ENCODE results near the gene KMT2B.
"Not testable (repeated sequence)": the region's sequence is repeated elsewhere in the genome, so short reads cannot be mapped to it uniquely, and the experiment has no call there.

KMT2B gene, protein sequence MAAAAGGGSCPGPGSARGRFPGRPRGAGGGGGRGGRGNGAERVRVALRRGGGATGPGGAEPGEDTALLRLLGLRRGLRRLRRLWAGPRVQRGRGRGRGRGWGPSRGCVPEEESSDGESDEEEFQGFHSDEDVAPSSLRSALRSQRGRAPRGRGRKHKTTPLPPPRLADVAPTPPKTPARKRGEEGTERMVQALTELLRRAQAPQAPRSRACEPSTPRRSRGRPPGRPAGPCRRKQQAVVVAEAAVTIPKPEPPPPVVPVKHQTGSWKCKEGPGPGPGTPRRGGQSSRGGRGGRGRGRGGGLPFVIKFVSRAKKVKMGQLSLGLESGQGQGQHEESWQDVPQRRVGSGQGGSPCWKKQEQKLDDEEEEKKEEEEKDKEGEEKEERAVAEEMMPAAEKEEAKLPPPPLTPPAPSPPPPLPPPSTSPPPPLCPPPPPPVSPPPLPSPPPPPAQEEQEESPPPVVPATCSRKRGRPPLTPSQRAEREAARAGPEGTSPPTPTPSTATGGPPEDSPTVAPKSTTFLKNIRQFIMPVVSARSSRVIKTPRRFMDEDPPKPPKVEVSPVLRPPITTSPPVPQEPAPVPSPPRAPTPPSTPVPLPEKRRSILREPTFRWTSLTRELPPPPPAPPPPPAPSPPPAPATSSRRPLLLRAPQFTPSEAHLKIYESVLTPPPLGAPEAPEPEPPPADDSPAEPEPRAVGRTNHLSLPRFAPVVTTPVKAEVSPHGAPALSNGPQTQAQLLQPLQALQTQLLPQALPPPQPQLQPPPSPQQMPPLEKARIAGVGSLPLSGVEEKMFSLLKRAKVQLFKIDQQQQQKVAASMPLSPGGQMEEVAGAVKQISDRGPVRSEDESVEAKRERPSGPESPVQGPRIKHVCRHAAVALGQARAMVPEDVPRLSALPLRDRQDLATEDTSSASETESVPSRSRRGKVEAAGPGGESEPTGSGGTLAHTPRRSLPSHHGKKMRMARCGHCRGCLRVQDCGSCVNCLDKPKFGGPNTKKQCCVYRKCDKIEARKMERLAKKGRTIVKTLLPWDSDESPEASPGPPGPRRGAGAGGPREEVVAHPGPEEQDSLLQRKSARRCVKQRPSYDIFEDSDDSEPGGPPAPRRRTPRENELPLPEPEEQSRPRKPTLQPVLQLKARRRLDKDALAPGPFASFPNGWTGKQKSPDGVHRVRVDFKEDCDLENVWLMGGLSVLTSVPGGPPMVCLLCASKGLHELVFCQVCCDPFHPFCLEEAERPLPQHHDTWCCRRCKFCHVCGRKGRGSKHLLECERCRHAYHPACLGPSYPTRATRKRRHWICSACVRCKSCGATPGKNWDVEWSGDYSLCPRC (N-terminal part only)

DNA sequence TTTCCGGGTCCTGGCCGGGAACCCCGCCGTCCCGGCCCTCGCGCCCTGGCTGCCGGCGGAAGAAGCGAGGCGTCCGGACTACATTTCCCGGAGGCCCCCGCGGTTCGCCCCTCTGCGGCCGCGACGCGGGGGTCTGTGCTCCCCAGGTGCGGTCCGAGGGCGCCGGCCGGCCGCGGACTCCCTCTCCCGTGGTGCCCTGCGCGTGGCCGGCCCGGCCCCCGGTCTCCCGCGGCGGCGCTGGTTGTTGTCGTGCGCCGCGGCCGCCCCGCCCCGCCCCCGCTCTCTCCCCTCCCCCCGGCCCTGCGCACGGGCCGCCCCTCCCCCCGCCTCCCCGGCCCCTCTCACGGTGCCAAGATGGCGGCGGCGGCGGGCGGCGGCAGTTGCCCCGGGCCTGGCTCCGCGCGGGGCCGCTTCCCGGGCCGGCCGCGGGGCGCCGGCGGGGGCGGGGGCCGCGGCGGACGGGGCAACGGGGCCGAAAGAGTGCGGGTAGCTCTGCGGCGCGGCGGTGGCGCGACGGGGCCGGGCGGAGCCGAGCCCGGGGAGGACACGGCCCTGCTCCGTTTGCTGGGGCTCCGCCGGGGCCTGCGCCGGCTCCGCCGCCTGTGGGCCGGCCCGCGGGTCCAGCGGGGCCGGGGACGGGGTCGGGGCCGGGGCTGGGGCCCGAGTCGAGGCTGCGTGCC, at the start of gene KMT2B:
Gene KMT2B, plus strand, starts transcription at position 339 of the 680 bp plus-strand sequence. Its CDS starts 16 bp downstream, at position 355.
- no peak for DNase-seq

DNA sequence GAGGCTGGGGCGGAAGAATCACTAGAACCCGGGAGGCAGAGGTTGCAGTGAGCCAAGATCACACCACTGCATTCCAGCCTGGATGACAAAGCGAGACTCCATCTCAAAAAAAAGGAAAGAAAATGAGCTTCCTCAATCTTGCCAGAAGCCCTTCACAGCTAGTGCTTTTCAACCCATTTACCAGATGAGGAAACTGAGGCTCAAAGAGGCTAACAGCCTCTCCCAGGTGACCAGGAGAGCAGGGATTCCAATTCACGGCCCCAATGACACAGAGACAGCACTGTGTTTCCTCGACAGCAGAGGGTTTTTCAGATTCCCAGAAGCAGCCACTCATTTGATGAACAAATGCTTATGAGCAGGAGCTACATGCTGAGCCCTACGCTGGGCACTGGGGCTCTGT, 48.2 kb upstream of the KMT2B start:
- DNase-seq: no peak

DNA sequence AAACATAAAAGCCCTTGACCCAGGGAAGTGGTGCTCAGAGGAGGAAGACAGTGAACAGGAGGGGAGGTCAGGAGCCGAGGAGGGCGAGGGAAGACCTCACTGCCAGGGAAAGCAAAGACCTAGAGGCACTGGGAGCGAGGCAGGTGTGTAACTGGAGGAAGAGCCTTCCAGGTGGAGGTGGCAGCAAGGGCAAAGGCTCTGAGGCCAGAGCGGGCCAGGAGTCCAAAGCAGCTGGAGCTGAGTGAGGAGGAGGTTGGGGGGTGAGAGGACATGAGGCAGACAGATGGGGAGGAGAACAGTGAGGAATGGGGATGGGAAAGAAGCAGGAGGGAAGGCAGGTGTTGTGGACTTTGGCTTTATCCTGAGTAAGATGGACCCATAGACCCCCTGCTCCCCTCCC, 47.8 kb upstream of the KMT2B start:
- no peak for DNase-seq

DNA sequence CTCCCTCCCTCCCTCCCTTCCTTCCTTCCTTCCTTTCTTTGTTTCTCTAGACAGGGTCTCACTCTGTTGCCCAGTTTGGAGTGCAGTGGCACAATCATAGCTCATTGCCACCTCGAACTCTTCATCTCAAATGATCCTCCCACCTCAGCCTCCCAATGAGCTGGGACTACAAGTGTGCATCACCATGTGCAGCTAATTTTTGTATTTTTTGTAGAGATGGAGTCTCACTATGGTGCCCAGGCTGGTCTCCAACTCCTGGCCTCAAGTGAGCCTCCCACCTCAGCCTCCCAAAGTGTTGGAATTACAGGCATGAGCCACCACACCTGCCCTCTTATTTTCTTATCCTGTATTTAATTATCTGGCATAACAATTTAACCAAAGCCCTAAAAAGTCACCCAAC, 47.1 kb upstream of the KMT2B start:
- DNase-seq: no peak

DNA sequence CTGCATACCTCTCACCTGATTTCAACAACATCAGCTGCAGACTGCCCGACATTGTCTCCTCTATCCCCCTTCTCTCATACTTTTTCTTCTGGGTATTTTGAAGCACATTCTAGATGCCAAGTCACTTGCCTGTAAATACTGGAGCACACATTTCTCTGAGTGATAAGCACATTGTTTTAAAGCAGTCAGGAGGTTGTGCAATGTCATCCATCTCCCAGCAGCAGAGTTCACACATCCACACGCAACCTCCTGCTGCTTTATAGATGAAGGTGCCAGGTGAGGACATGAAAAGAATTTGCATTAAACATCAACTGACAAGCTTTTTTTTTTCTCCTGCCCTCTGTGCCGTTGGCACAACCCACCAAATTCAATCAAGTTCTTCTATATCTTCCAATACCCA, 46.0 kb upstream of the KMT2B start:
- DNase-seq: no peak

DNA sequence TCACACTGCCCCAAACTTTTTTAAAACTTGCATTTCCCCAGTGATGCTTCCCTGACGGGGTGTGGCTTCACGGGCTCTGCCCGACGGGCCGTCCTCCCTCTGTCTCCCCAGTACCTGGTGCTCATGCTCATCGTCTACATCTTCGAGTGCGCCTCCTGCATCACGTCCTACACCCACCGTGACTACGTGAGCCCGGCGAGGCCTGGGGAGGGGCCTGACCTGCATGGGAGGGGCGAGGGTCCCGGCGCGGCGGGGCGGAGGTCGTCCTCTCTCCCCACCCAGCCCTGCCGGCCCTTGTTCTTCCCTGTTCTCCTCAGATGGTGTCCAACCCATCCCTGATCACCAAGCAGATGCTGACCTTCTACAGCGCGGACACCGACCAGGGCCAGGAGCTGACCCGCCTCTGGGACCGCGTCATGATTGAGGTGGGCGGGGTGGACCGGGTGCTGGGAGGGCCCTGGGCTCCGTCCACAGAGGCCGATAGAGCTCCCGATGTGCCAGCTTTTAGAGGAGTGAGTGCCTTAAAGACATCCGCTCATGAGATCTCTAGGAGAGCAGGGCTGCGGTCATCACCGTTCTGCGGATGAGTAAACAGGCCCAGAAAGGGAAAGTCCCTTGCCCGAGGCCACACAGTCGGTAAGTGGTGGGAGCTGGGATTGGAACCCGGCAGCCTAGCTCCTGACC, 44.5 kb upstream of the KMT2B start:
- peak; percentile 68 for DNase-seq

DNA sequence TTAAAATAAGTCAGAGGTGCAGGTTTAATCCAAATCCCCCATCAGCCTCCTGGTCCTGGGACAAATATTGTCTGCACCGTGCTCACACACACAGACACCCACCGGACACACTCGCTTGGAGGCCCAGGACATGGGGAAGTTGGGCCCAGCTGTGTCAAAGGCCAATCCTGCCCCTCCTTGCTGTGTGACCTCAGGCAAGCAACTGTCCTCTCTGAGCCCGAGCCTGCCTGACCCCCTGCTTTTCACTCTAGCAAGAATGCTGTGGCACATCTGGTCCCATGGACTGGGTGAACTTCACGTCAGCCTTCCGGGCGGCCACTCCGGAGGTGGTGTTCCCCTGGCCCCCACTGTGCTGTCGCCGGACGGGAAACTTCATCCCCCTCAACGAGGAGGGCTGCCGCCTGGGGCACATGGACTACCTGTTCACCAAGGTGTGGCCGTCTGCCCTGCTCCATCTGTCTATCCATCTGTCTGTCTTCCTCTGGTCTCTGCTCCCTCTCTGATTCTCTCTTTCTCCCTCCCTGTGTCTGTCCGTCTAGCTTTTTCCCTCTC, 42.1 kb upstream of the KMT2B start:
- DNase-seq: no peak

DNA sequence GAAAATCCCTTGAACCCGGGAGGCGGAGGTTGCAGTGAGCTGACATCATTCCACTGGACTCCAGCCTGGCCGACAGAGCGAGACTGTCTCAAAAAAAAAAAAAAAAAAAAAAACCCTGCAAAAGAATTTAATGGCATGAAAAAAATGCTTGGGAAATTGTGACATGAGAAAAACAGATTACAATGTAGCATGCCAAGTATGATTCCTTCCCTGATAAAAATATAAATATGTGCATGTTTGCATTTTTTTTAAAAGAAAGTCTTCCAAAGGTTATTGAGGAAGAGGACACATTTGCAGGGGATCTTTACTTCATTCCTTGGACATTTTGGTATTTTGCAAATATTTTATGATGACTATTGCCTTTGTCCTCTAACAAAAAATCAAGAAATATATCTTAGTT, 28.0 kb upstream of the KMT2B start:
- no peak for DNase-seq

DNA sequence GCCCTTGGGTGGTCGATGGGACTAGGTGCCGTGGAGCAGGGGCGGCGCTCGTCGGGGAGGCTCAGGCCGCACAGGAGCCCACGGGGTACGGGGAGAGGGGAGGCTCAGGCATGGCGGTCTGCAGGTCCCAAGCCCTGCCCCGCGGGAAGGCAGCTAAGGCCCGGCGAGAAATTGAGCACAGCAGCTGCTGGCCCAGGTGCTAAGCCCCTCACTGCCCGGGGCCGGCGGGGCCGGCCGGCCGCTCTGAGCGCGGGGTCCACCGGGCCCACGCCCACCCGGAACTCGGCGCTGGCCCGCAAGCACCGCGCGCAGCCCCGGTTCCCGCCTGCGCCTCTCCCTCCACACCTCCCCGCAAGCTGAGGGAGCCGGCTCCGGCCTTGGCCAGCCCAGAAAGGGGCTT, 26.7 kb upstream of the KMT2B start:
- DNase-seq: not testable (repeated sequence)

DNA sequence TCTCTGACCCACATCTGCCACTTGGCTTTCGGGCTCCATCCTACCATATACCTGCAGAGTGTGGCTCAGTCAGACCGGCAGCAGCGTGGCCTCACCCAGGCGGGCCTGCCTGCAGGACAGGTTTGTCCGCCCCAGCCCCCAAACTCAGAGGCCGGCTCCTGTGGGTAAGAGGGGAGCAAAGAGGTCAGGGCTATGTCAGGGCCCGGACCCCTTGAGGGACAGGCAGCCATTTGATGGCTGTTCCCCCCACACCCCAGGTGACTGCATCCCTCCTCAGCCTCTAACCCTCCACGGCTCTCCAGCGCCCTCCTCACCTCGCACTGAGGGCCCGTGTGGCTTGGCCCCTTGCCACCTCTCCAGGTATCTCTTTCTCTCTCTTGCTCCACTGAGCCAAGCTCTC, 25.8 kb upstream of the KMT2B start:
- no peak for DNase-seq

DNA sequence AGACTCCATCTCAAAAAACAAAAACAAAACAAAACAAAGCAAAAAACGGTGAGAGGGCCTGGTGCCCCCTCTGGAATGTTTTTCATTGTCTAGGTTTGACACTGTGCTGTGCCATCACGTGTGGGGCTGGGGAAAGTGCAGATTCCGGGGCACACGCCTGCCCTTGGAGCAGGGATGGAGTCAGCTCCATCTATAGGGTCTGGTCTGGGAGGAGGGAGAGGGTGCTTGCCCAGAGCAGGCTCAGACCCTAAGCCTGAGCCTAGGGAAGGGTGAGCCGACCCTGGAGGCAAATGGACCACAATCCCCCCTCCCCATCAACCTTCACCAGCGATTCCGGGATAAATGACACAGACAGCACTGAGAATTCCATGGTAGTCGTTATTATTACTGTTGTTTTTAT, 24.4 kb upstream of the KMT2B start:
- no peak for DNase-seq

DNA sequence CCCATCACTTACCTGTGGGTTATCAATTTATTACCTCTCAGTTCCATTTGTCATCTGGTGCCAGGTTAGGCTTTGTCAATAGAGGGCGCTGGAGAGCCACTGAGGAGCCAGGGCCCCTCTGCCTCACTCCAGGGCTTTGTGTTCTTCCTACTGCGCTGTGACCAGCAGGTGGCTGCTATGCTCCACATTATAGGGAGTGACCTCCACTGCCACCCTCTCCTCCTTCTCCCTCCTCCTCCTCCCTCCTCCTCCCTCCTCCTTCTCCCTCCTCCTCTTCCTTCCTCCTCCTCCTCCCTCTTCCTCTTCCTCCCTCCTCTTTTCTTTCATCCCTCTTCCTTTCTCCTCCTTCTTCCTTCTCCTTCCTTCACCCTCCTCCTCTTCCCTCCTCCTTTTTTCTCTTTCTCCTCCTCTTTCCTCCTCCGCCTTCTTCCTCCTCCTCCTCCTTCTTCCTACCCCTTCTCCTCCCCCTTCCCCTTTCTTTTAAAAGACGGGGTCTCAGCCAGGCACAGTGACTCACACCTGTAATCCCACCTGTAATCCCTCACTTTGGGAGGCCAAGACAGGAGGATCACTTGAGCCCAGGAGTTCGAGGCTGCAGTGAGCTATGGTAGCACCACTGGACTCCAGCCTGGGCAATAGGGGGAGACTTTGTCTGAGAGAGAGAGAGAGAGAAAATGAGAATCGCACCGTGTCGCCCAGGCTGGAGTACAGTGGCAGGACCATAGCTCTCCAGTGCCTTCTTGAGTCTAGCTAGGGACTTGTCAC, 23.8 kb upstream of the KMT2B start:
- peak; percentile 91 for DNase-seq

DNA sequence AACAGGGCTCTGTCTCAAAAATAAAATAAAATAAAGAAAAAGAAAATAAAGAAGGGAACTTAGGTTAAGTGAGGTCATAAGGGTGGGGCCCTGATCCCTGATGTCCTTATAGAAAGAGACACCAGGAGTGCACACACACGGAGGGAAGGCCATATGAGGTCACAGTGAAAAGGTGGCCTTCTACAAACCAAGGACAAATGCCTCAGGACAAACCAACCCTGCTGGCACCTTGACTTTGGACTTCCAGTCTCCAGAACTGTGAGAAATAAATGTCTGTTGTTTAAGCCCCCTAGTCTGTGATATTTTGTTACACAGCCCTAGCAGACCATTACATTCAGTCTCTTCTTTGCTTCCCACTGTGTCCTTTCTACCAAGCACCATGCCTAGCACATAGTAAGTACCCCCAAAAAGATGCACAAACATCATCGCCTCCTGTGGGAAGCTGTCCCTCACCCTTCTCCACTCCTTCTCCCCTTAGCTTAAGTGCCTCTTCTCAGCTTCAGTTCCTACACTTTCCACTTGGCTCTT, 21.8 kb upstream of the KMT2B start:
- DNase-seq: no peak

DNA sequence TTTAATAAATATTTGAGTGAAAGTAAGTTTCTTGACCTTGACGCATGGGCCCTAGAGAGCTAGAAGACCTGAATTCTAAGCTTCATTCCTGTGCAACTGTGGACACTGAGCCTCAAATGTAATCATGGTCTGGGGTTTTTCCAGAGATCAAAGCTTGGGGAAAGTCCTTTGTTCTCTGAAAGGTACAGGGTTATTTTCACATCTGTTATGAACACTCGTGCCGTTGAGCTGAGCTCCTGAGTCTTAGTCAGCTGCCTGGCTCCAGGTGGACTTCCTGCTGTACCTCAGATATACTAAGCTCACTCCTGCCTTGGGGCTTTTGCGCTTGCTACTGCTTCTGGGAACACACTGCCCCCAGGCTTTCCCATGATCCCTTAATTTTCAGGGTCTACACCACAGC, 21.0 kb upstream of the KMT2B start:
- DNase-seq: peak; percentile 55

DNA sequence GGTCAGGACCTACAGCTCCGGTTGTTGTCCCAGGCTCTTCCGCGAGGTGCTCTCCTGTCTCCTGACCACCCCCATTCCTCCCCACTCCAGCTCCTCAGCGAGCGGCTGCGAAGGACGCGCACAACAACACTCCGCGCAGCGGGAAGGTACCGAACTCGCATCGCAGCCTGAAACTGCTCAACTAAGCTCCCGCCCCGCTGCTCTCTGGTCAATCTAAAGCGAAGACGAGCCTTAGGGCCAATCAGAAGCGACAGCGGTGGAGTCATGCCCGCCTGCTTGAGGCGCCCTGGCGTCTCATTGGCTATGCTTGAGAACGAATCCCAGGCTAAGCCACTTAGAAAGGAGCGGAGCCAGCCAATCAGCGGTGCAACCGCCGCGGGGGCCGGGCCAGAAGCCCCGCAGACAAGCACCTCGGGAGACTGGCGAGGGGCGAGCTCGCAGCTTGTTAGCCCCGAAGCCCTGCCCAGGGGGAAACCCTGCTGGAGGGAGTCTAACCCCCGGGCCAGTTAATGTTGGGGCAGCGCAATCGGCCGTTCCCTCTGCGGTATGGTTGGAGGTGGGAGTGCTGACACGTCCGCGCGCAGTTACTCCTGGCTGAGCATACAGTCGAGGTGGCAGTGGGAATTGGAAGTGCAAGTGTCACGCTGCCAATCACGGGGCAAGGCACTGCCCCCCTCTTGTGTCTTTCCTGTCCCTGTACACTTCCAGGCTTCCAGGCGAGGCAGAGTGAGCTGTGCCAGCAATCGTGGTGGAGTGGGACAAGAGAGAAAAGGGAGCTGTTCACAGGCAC, 15.4 kb upstream of the KMT2B start:
- peak; percentile 97 for DNase-seq

DNA sequence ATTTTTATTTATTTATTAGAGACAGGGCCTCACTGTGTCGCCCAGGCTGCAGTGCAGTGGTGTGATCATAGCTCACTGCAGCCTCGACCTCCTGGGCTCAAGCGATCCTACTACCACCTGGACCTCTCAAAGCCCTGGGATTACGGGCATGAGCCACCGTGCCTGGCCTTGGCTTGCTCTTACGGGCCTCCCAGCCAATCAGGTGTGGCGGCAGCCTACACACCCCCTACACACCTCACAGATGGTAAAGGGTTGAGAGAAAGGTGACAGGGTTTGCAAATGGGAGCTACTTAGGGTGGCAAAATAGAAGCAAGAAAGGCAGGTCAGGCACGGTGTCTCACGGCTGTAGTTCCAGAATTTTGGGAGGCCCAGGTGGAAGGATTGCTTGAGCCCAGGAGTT, 14.5 kb upstream of the KMT2B start:
- DNase-seq: no peak

DNA sequence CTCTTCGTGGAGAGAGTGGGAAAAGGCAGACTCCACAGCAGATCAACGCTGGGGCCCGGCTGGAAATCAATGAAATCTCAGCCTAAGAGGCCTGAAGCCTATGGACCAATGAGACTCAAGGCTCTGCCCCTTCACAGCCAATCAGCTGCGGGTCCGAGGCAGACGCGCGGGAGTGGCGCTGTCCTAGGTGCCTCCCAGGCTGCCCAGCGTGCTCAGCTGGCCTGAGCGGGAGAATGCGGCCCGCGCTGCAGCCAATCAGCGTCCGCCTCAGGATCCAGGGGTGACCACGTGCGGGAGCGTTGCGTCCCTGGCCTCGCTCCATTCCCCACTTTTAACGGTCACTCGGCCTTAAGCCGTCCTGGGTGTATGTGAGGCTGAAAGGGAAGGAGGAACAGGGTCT, 13.6 kb upstream of the KMT2B start, which contains the start of gene ZBTB32:
Gene ZBTB32, plus strand, starts transcription at position 341 of the 400 bp plus-strand sequence. CDS start 10,069 bp downstream, outside the sequence.
- no peak for DNase-seq

DNA sequence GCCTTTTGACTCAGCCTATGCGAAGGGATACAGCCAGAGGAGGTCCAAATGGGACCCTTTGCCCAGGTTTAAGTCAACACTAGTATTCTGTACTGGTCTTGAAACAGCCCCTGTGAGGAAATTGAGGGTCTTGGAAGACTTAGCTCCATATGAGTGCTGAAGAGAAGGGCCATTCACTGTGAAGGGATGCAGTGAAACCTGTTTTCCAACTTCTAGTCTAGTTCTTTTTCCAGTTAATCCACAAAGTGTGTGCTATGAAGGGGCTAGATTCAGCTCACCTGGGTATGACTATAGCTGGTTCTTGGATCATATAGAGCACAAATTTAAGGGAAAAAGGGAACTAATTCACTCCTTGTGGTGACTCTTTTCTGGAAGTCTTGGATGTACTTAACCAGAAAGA, 9.4 kb upstream of the KMT2B start:
- DNase-seq: no peak

Measured in stimulated activated CD4-positive, alpha-beta T cell treated with anti-CD3 and anti-CD28 coated beads, Interleukin-1b, Interleukin-23, amount 100 ng/mL, for 48 hours (primary cell).